Smooth muscle cell (in vitro differentiated cells): ENCODE measurements around the gene LSM11. TPM values are rescaled to one million over a fixed set of nuclear protein-coding genes. Genes with fewer than 3 reads are reported as not detected.

Experiments used
- DNase-seq: peaks from one replicate; lab custom pipeline; 2025; ENCODE audit not compliant: unreplicated experiment; lab: John Stamatoyannopoulos, UW
- H2AFZ ChIP-seq: fragments of 200-600 bp; sonication (generic); 2 replicates; pipeline ENCODE4 v1.6.0; 2016; ENCODE audit warnings: antibody characterized with exemption, low read depth, mild to moderate bottlenecking
- H3F3A ChIP-seq: fragments of 200-600 bp; sonication (generic); 2 replicates; pipeline ENCODE4 v1.6.0; 2017; ENCODE audit warnings: antibody characterized with exemption, low read depth
- H3K27ac ChIP-seq: fragments of 200-600 bp; sonication (generic); 2 replicates; pipeline ENCODE4 v1.5.1; 2016; ENCODE audit warnings: low read depth, mild to moderate bottlenecking
- H3K27me3 ChIP-seq: fragments of 200-600 bp; sonication (generic); 2 replicates; pipeline ENCODE4 v1.6.1; 2016; ENCODE audit warnings: low read depth, mild to moderate bottlenecking
- H3K36me3 ChIP-seq: fragments of 200-600 bp; sonication (generic); 2 replicates; pipeline ENCODE4 v1.5.1; 2016; ENCODE audit warnings: low read depth
- H3K4me1 ChIP-seq: fragments of 200-600 bp; sonication (generic); 2 replicates; pipeline ENCODE4 v1.5.1; 2016; ENCODE audit warnings: low read depth
- H3K4me2 ChIP-seq: fragments of 200-600 bp; sonication (generic); 2 replicates; pipeline ENCODE4 v1.6.0; 2016; ENCODE audit warnings: mild to moderate bottlenecking
- H3K4me3 ChIP-seq: fragments of 200-600 bp; sonication (generic); 2 replicates; pipeline ENCODE4 v1.5.1; 2016; ENCODE audit warnings: mild to moderate bottlenecking
- H3K79me2 ChIP-seq: fragments of 200-600 bp; sonication (generic); 2 replicates; pipeline ENCODE4 v1.6.0; 2016; ENCODE audit warnings: low read depth, mild to moderate bottlenecking
- H3K9ac ChIP-seq: fragments of 200-600 bp; sonication (generic); 2 replicates; pipeline ENCODE4 v1.6.0; 2016; ENCODE audit warnings: low read depth
- H3K9me3 ChIP-seq: fragments of 200-600 bp; sonication (generic); replicated peaks from 2 replicates; pipeline ENCODE4 v1.5.1; 2016; ENCODE audit warnings: low read depth
- H4K20me1 ChIP-seq: fragments of 200-600 bp; sonication (generic); 2 replicates; pipeline ENCODE4 v1.6.0; 2016; ENCODE audit warnings: low read depth
- WGBS: methylation state at CpG from one replicate; pipeline ENCODE4 v1.1.7; 2016; ENCODE audit warnings: low lambda C conversion rate; 5-methylcytosine and 5-hydroxymethylcytosine counted together
- polyA plus RNA-seq: library from polyadenylated mRNA; unstranded; fragments of >200 nt; fragmentation: Nextera tagmentation; extraction: Ambion mirVana; gene quantifications from 2 replicates; pipeline ENCODE4 v1.2.1, GENCODE V29; 2016
- total RNA-seq: library from RNA; depleted of rRNA; stranded (reverse); fragments of >200 nt; gene quantifications from 2 replicates; pipeline ENCODE4 v1.2.3, GENCODE V29; 2014
- TF ChIP-seq, protein P1 (sequence below): fragments of 200-600 bp; sonication (generic); IDR thresholded peaks from 2 replicates; pipeline ENCODE4 v1.5.1; 2017; ENCODE audit warnings: borderline replicate concordance, mild to moderate bottlenecking, antibody characterized with exemption; ENCODE audit not compliant: insufficient read depth, poor library complexity, severe bottlenecking

Gene LSM11
- total and polyA plus RNA-seq, 2 experiments from 2014 or later: 2.2 to 7.5 TPM

DNA sequence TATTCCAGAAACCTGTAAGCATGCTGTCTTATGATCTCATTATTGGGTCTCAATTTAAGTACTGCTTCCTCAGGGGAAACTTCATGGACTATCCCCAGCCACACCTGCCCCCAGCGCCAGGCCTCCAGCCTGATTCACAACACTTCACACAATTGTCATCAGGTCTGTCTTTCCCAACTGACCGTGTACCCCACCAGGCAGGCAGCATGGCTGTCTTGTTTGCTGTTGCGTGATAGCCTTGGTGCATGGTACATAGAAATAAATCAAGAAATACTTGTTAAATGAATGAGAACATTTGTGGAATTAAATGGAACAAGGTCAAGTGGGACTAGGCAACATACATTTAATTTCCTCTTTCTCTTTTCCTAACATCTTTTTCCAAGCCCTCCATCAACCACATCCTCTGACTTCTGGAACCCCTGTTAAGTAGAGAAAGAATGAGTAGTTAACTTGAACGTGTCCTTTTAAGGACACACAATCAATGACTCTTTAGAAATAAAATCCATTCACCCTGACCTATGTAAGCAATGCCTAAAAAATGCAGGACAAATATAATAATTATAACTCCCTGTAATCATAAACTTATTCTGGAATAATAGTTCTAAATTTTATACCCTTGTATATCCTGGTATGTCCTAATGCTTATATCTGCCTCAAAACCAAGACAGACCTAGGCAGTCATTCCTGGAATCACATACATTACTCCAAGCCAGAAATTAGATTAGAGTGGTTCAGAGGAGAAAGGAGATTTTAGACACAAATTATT is 29.5 kb upstream of the LSM11 start:
- H3K9me3 ChIP-seq: no peaks in the 10 kb centered on the region
- no peak overlapping the region for H3K4me2 ChIP-seq
- TF ChIP-seq, protein P1, sequence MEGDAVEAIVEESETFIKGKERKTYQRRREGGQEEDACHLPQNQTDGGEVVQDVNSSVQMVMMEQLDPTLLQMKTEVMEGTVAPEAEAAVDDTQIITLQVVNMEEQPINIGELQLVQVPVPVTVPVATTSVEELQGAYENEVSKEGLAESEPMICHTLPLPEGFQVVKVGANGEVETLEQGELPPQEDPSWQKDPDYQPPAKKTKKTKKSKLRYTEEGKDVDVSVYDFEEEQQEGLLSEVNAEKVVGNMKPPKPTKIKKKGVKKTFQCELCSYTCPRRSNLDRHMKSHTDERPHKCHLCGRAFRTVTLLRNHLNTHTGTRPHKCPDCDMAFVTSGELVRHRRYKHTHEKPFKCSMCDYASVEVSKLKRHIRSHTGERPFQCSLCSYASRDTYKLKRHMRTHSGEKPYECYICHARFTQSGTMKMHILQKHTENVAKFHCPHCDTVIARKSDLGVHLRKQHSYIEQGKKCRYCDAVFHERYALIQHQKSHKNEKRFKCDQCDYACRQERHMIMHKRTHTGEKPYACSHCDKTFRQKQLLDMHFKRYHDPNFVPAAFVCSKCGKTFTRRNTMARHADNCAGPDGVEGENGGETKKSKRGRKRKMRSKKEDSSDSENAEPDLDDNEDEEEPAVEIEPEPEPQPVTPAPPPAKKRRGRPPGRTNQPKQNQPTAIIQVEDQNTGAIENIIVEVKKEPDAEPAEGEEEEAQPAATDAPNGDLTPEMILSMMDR: no peak
- 91% methylated on average over 4 of the region's 4 CpGs for WGBS
- DNase-seq: no peak
- H3F3A ChIP-seq: no peaks in the 10 kb centered on the region
- no peaks in the 10 kb centered on the region for H3K4me1 ChIP-seq
- H3K79me2 ChIP-seq: no peaks in the 10 kb centered on the region
- H3K27ac ChIP-seq: no peak overlapping the region
- H3K9ac ChIP-seq: no peak overlapping the region
- H3K4me3 ChIP-seq: no peak overlapping the region
- H3K36me3 ChIP-seq: no peaks in the 10 kb centered on the region
- no peaks in the 10 kb centered on the region for H3K27me3 ChIP-seq
- H2AFZ ChIP-seq: no peak overlapping the region
- H4K20me1 ChIP-seq: no peaks in the 10 kb centered on the region

DNA sequence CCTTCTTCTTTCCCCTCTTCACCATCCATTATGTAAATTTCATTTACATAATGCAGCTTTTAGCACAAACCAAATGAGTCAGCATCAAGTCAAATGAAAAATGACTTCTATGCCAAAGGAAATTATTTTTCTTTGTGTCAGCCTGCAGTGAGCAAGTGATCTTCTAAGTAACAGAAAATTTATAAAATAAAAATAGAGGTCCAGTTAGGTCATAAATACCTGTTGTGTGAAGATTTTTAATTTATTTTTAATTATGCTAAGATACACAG is 29.0 kb upstream of the LSM11 start:
- H2AFZ ChIP-seq: no peak overlapping the region
- H3K27me3 ChIP-seq: no peaks in the 10 kb centered on the region
- no peaks in the 10 kb centered on the region for H3K36me3 ChIP-seq
- TF ChIP-seq, protein P1: no peak
- H3K9me3 ChIP-seq: no peaks in the 10 kb centered on the region
- H3F3A ChIP-seq: no peaks in the 10 kb centered on the region
- DNase-seq: no peak
- no peak overlapping the region for H3K27ac ChIP-seq
- no peaks in the 10 kb centered on the region for H4K20me1 ChIP-seq
- no peaks in the 10 kb centered on the region for H3K4me1 ChIP-seq
- no peak overlapping the region for H3K9ac ChIP-seq
- no peak overlapping the region for H3K4me2 ChIP-seq
- no peak overlapping the region for H3K4me3 ChIP-seq
- H3K79me2 ChIP-seq: no peaks in the 10 kb centered on the region

DNA sequence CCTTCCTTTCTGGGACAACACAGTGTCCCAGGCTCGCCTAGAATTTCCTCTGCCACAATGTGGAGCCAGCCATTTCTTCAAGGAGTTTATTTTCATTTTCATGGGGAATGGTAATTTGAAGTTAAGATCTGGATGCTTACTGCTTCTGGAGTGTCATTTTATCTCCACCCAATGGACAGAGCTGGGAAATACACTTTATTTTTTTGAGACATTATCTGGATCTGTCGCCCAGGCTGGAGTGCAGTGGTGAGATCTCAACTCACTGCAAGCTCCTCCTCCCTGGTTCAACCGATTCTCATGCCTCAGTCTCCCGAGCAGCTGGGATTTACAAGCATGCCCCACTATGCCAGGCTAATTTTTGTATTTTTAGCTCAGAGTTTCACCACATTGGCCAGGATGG is 25.0 kb upstream of the LSM11 start:
- no peaks in the 10 kb centered on the region for H3K79me2 ChIP-seq
- no peak overlapping the region for H2AFZ ChIP-seq
- H3K36me3 ChIP-seq: no peaks in the 10 kb centered on the region
- H4K20me1 ChIP-seq: no peaks in the 10 kb centered on the region
- no peak overlapping the region for H3K4me3 ChIP-seq
- H3K27me3 ChIP-seq: no peaks in the 10 kb centered on the region
- no peak overlapping the region for H3K27ac ChIP-seq
- H3K9me3 ChIP-seq: no peaks in the 10 kb centered on the region
- 18% methylated on average over 4 of the region's 4 CpGs for WGBS
- H3K9ac ChIP-seq: no peak overlapping the region
- no peaks in the 10 kb centered on the region for H3F3A ChIP-seq
- DNase-seq: no peak
- H3K4me2 ChIP-seq: no peak overlapping the region
- TF ChIP-seq, protein P1: peak; percentile 54
- H3K4me1 ChIP-seq: no peaks in the 10 kb centered on the region

DNA sequence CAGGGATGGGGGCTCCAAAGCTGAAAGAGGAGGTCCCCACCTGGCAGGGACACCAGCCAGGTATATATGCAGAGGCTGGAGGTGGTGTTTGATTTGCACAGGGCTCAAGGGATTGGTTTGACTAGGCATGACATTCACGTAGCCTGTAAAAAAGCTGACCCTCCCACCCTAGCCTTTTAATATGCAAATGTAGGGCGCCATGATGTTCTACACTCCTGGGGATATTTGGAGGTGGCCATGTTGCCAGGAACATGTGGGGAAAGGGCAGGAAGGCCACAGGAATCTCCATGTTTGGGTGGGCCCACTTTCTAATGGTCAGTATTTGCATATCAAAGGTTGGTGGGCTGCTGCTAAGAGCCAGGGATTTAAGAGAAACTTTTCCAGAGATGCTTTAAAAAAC is 24.3 kb upstream of the LSM11 start:
- H3K36me3 ChIP-seq: no peaks in the 10 kb centered on the region
- no peak overlapping the region for H3K27ac ChIP-seq
- no peak overlapping the region for H2AFZ ChIP-seq
- H4K20me1 ChIP-seq: no peaks in the 10 kb centered on the region
- no peak overlapping the region for H3K4me2 ChIP-seq
- no peak for DNase-seq
- WGBS: 90% methylated on average over 2 of the region's 2 CpGs
- no peak overlapping the region for H3K4me3 ChIP-seq
- no peak overlapping the region for H3K9ac ChIP-seq
- H3K79me2 ChIP-seq: no peaks in the 10 kb centered on the region
- no peaks in the 10 kb centered on the region for H3K9me3 ChIP-seq
- TF ChIP-seq, protein P1: no peak
- H3K4me1 ChIP-seq: no peaks in the 10 kb centered on the region
- no peaks in the 10 kb centered on the region for H3K27me3 ChIP-seq
- H3F3A ChIP-seq: no peaks in the 10 kb centered on the region
